ENCODE measurements around the gene OR13C2. TPM values are rescaled to one million over a fixed set of nuclear protein-coding genes. Genes with fewer than 3 reads are reported as not detected.

OR13C2 gene
- total and polyA plus RNA-seq, 5 donors from 2014 or later, result not detected

GRCh38 chr9:104575456-104575855, 30.0 kb downstream of the OR13C2 start:
- H3K27ac Mint-ChIP-seq, result no peak overlapping the region
- Histone ChIP-seq H3K4me1 (ENCODE audit: control insufficient read depth, insufficient read depth, low read length, poor library complexity, severe bottlenecking) (no peaks in the 10 kb centered on the region), H3K27me3 (ENCODE audit: control insufficient read depth, insufficient read depth, low read length) (no peaks in the 10 kb centered on the region), H3K4me3 (ENCODE audit: low read depth, low read length) (no peak overlapping the region), H3K9me3 (ENCODE audit: control insufficient read depth in 2 of 2, low read length in 2 of 2) (peaks cover 0 to 3% of the 10 kb centered on the region in 2 experiments), H3K36me3 (ENCODE audit: control insufficient read depth, insufficient read depth, low read length) (no peaks in the 10 kb centered on the region), H3K27ac (ENCODE audit: insufficient read depth, low read length, poor library complexity, severe bottlenecking) (no peak overlapping the region)
- H3K4me1 Mint-ChIP-seq, result no peaks in the 10 kb centered on the region
- DNase-seq, result no peak
- peaks cover 4% of the 10 kb centered on the region for H3K27me3 Mint-ChIP-seq
- no peaks in the 10 kb centered on the region for H3K36me3 Mint-ChIP-seq
- no peak for ATAC-seq (ENCODE audit: low read depth in 2 of 2)
- no peak overlapping the region for H3K4me3 Mint-ChIP-seq
- H3K9me3 Mint-ChIP-seq, result peaks cover 0 to 14% (median 6%) of the 10 kb centered on the region in 7 donors

GRCh38 chr9:104572612-104573011, 32.8 kb downstream of the OR13C2 start:
- H3K27ac ChIP-seq (ENCODE audit: insufficient read depth, low read length, poor library complexity, severe bottlenecking), result no peak overlapping the region
- no peak overlapping the region for H3K4me3 ChIP-seq (ENCODE audit: low read depth, low read length)
- Mint-ChIP-seq H3K4me3 (no peak overlapping the region), H3K4me1 (no peaks in the 10 kb centered on the region), H3K36me3 (no peaks in the 10 kb centered on the region), H3K27ac (no peak overlapping the region), H3K9me3 (peaks cover 0 to 14% (median 6%) of the 10 kb centered on the region in 7 donors), H3K27me3 (no peaks in the 10 kb centered on the region)
- H3K36me3 ChIP-seq (ENCODE audit: control insufficient read depth, insufficient read depth, low read length), result no peaks in the 10 kb centered on the region
- H3K4me1 ChIP-seq (ENCODE audit: control insufficient read depth, insufficient read depth, low read length, poor library complexity, severe bottlenecking), result no peaks in the 10 kb centered on the region
- peaks cover 0 to 3% of the 10 kb centered on the region in 2 experiments for H3K9me3 ChIP-seq (ENCODE audit: control insufficient read depth in 2 of 2, low read length in 2 of 2)
- no peaks in the 10 kb centered on the region for H3K27me3 ChIP-seq (ENCODE audit: control insufficient read depth, insufficient read depth, low read length)
- DNase-seq (no peak), ATAC-seq (ENCODE audit: low read depth in 2 of 2) (no peak)

- Histone ChIP-seq H3K9me3 (ENCODE audit: control insufficient read depth in 2 of 2, low read length in 2 of 2) (peaks cover 0 to 3% of the 10 kb centered on the region in 2 experiments), H3K4me3 (ENCODE audit: low read depth, low read length) (no peak within 1 kb of the TSS), H3K4me1 (ENCODE audit: control insufficient read depth, insufficient read depth, low read length, poor library complexity, severe bottlenecking) (no peaks in the 10 kb centered on the region), H3K36me3 (ENCODE audit: control insufficient read depth, insufficient read depth, low read length) (no peaks in the 10 kb centered on the region), H3K27ac (ENCODE audit: insufficient read depth, low read length, poor library complexity, severe bottlenecking) (no peak within 1 kb of the TSS), H3K27me3 (ENCODE audit: control insufficient read depth, insufficient read depth, low read length) (no peaks in the 10 kb centered on the region)
- H3K4me1 Mint-ChIP-seq, result no peaks in the 10 kb centered on the region
- DNase-seq (no peak), ATAC-seq (ENCODE audit: low read depth in 2 of 2) (no peak)
- no peaks in the 10 kb centered on the region for H3K36me3 Mint-ChIP-seq
- peaks cover 0 to 14% (median 4%) of the 10 kb centered on the region in 7 donors for H3K9me3 Mint-ChIP-seq
- H3K27me3 Mint-ChIP-seq, result no peaks in the 10 kb centered on the region
- no peak within 1 kb of the TSS for H3K4me3 Mint-ChIP-seq
- no peak within 1 kb of the TSS for H3K27ac Mint-ChIP-seq
Observed at GRCh38 chr9:104568868-104569267, 36.6 kb downstream of the OR13C2 start, which contains the start of gene OR13C8. OR13C8 (plus strand) TSS chr9:104569168; CDS start chr9:104569168, 0 bp downstream.

- H3K9me3 Mint-ChIP-seq, result peaks cover 0 to 4% (median 0%) of the 10 kb centered on the region in 7 donors
- no peaks in the 10 kb centered on the region for H3K36me3 ChIP-seq (ENCODE audit: control insufficient read depth, insufficient read depth, low read length)
- no peaks in the 10 kb centered on the region for H3K4me1 Mint-ChIP-seq
Observed at GRCh38 chr9:104564358-104564757, 41.1 kb downstream of the OR13C2 start.

GRCh38 chr9:104556830-104557634, 48.4 kb downstream of the OR13C2 start:
- Mint-ChIP-seq H3K36me3 (no peaks in the 10 kb centered on the region), H3K4me3 (no peak overlapping the region), H3K4me1 (no peaks in the 10 kb centered on the region), H3K27me3 (no peaks in the 10 kb centered on the region), H3K9me3 (peaks cover 0 to 13% (median 7%) of the 10 kb centered on the region in 7 donors), H3K27ac (no peak overlapping the region)
- Histone ChIP-seq H3K36me3 (ENCODE audit: control insufficient read depth, insufficient read depth, low read length) (no peaks in the 10 kb centered on the region), H3K9me3 (ENCODE audit: control insufficient read depth in 2 of 2, low read length in 2 of 2) (no peaks in the 10 kb centered on the region), H3K4me3 (ENCODE audit: low read depth, low read length) (no peak overlapping the region), H3K27me3 (ENCODE audit: control insufficient read depth, insufficient read depth, low read length) (no peaks in the 10 kb centered on the region), H3K4me1 (ENCODE audit: control insufficient read depth, insufficient read depth, low read length, poor library complexity, severe bottlenecking) (no peaks in the 10 kb centered on the region), H3K27ac (ENCODE audit: insufficient read depth, low read length, poor library complexity, severe bottlenecking) (no peak overlapping the region)
- ATAC-seq (ENCODE audit: low read depth in 2 of 2) (no peak), DNase-seq (no peak)

More at GRCh38 chr9:104564358-104564757, 41.1 kb downstream of the OR13C2 start:
- H3K4me3 Mint-ChIP-seq, result no peak overlapping the region
- ATAC-seq (ENCODE audit: low read depth in 2 of 2) (no peak), DNase-seq (no peak)
- Histone ChIP-seq H3K9me3 (ENCODE audit: control insufficient read depth in 2 of 2, low read length in 2 of 2) (no peaks in the 10 kb centered on the region), H3K4me1 (ENCODE audit: control insufficient read depth, insufficient read depth, low read length, poor library complexity, severe bottlenecking) (no peaks in the 10 kb centered on the region), H3K27ac (ENCODE audit: insufficient read depth, low read length, poor library complexity, severe bottlenecking) (no peak overlapping the region), H3K27me3 (ENCODE audit: control insufficient read depth, insufficient read depth, low read length) (no peaks in the 10 kb centered on the region), H3K4me3 (ENCODE audit: low read depth, low read length) (no peak overlapping the region)
- no peaks in the 10 kb centered on the region for H3K27me3 Mint-ChIP-seq
- no peaks in the 10 kb centered on the region for H3K36me3 Mint-ChIP-seq
- H3K27ac Mint-ChIP-seq, result no peak overlapping the region

GRCh38 chr9:104555521-104555920, 49.9 kb downstream of the OR13C2 start:
- no peaks in the 10 kb centered on the region for H3K4me1 Mint-ChIP-seq
- peaks cover 0 to 13% (median 7%) of the 10 kb centered on the region in 7 donors for H3K9me3 Mint-ChIP-seq
- Histone ChIP-seq H3K27me3 (ENCODE audit: control insufficient read depth, insufficient read depth, low read length) (no peaks in the 10 kb centered on the region), H3K27ac (ENCODE audit: insufficient read depth, low read length, poor library complexity, severe bottlenecking) (no peak overlapping the region), H3K4me1 (ENCODE audit: control insufficient read depth, insufficient read depth, low read length, poor library complexity, severe bottlenecking) (no peaks in the 10 kb centered on the region), H3K36me3 (ENCODE audit: control insufficient read depth, insufficient read depth, low read length) (no peaks in the 10 kb centered on the region), H3K4me3 (ENCODE audit: low read depth, low read length) (no peak overlapping the region), H3K9me3 (ENCODE audit: control insufficient read depth in 2 of 2, low read length in 2 of 2) (no peaks in the 10 kb centered on the region)
- H3K27ac Mint-ChIP-seq, result no peak overlapping the region
- H3K36me3 Mint-ChIP-seq, result no peaks in the 10 kb centered on the region
- ATAC-seq (ENCODE audit: low read depth in 2 of 2) (no peak), DNase-seq (no peak)
- no peak overlapping the region for H3K4me3 Mint-ChIP-seq
- no peaks in the 10 kb centered on the region for H3K27me3 Mint-ChIP-seq

Other genes starting within 250 kb of the OR13C2 start
- not detected for gene OR13F1, start 101.4 kb downstream of the OR13C2 start, total RNA-seq
- gene OR13F1, start 101.4 kb downstream of the OR13C2 start, polyA plus RNA-seq, result not detected
- not detected for gene OR13C4, start 78.4 kb downstream of the OR13C2 start, total RNA-seq
- gene OR13C4, start 78.4 kb downstream of the OR13C2 start, polyA plus RNA-seq, result not detected
- gene OR13C3, start 68.8 kb downstream of the OR13C2 start, total RNA-seq, result not detected
- gene OR13C3, start 68.8 kb downstream of the OR13C2 start, polyA plus RNA-seq, result not detected
- gene OR13C8, start 36.5 kb downstream of the OR13C2 start, total RNA-seq, result not detected
- gene OR13C8, start 36.5 kb downstream of the OR13C2 start, polyA plus RNA-seq, result not detected
- gene OR13C5, start 6.2 kb downstream of the OR13C2 start, total RNA-seq, result not detected
- not detected for gene OR13C5, start 6.2 kb downstream of the OR13C2 start, polyA plus RNA-seq
- not detected for gene OR13C9, start 12.6 kb upstream of the OR13C2 start, total RNA-seq
- not detected for gene OR13C9, start 12.6 kb upstream of the OR13C2 start, polyA plus RNA-seq
- gene OR13D1, start 88.9 kb upstream of the OR13C2 start, total RNA-seq, result not detected
- gene OR13D1, start 88.9 kb upstream of the OR13C2 start, polyA plus RNA-seq, result not detected
- gene NIPSNAP3A, start 142.1 kb upstream of the OR13C2 start, total RNA-seq, result 8.8 TPM
- gene NIPSNAP3A, start 142.1 kb upstream of the OR13C2 start, polyA plus RNA-seq, result 10 to 100 TPM; 16.0 to 27.1 (median 18.8) TPM
- gene NIPSNAP3B, start 158.5 kb upstream of the OR13C2 start, total RNA-seq, result 0.79 TPM
- 1 to 10 TPM in 1 of 4 donors, under 1 TPM in 3; 0.15 to 2.6 (median 0.21) TPM for gene NIPSNAP3B, start 158.5 kb upstream of the OR13C2 start, polyA plus RNA-seq